ENCODE data around the gene NRTN.

The NRTN gene

GRCh38 chr19:5792224-5792623 is 12.6 kb upstream of the NRTN start:
- no CpG with 5 or more reads among the region's 18 CpGs for WGBS (ENCODE audit: extremely low coverage, insufficient coverage, insufficient read length)
- H3K4me1 ChIP-seq (ENCODE audit: control insufficient read depth in 1 of 2, insufficient read depth in 2 of 2, low read length in 2 of 2), result peaks cover 3 to 6% of the 10 kb centered on the region in 2 experiments

GRCh38 chr19:5793188-5793587 is 11.7 kb upstream of the NRTN start:
- Histone ChIP-seq H4K91ac (ENCODE audit: low read depth, low read length) (no peak overlapping the region), H3K18ac (ENCODE audit: low read length) (no peak overlapping the region), H3K27ac (ENCODE audit: low read depth, low read length) (no peak overlapping the region), H3K27me3 (ENCODE audit: insufficient read depth, low read length) (no peaks in the 10 kb centered on the region), H3K4me1 (ENCODE audit: control insufficient read depth in 1 of 2, insufficient read depth in 2 of 2, low read length in 2 of 2) (peaks cover 3 to 6% of the 10 kb centered on the region in 2 experiments), H2AK5ac (ENCODE audit: low read length) (no peak overlapping the region), H3K9me3 (ENCODE audit: insufficient read depth, low read depth, low read length) (peaks cover 2% of the 10 kb centered on the region), H3K4ac (ENCODE audit: low read depth, low read length) (no peak overlapping the region), H3K4me2 (ENCODE audit: low read length) (no peak overlapping the region), H3K14ac (ENCODE audit: low read length) (no peak overlapping the region), H2AFZ (ENCODE audit: insufficient read depth, low read length, poor library complexity) (no peak overlapping the region), H3K36me3 (ENCODE audit: control insufficient read depth in 1 of 2, insufficient read depth in 2 of 2, low read length in 2 of 2) (peaks cover 18% of the 10 kb centered on the region in 2 experiments), H2BK12ac (ENCODE audit: low read length) (no peak overlapping the region), H3K79me1 (ENCODE audit: low read length) (peaks cover 4% of the 10 kb centered on the region), H3K4me3 (ENCODE audit: low read depth, low read length) (no peak overlapping the region), H3K79me2 (ENCODE audit: control insufficient read depth, insufficient read depth, low read length, poor library complexity) (peaks cover 2% of the 10 kb centered on the region), H2BK120ac (ENCODE audit: insufficient read depth, low read length, poor library complexity) (no peak overlapping the region), H2BK5ac (ENCODE audit: low read depth, low read length, poor library complexity) (no peak overlapping the region), H4K12ac (ENCODE audit: low read depth, low read length) (no peak overlapping the region), H3K23ac (ENCODE audit: low read length) (no peak overlapping the region), H4K8ac (ENCODE audit: low read depth, low read length) (no peak overlapping the region), H3K9ac (ENCODE audit: low read length) (peak overlapping the region; percentile 7)
- no CpG with 5 or more reads among the region's 3 CpGs for WGBS (ENCODE audit: extremely low coverage, insufficient coverage, insufficient read length)
- DNase-seq, result no peak

More at GRCh38 chr19:5792224-5792623, 12.6 kb upstream of the NRTN start:
- Histone ChIP-seq H2AK5ac (ENCODE audit: low read length) (no peak overlapping the region), H3K9ac (ENCODE audit: low read length) (no peak overlapping the region), H3K23ac (ENCODE audit: low read length) (no peak overlapping the region), H2BK120ac (ENCODE audit: insufficient read depth, low read length, poor library complexity) (no peak overlapping the region), H3K79me2 (ENCODE audit: control insufficient read depth, insufficient read depth, low read length, poor library complexity) (peaks cover 2% of the 10 kb centered on the region), H3K27ac (ENCODE audit: low read depth, low read length) (no peak overlapping the region), H4K8ac (ENCODE audit: low read depth, low read length) (no peak overlapping the region), H4K12ac (ENCODE audit: low read depth, low read length) (no peak overlapping the region), H4K91ac (ENCODE audit: low read depth, low read length) (no peak overlapping the region), H3K9me3 (ENCODE audit: insufficient read depth, low read depth, low read length) (peaks cover 2% of the 10 kb centered on the region), H3K14ac (ENCODE audit: low read length) (no peak overlapping the region), H3K36me3 (ENCODE audit: control insufficient read depth in 1 of 2, insufficient read depth in 2 of 2, low read length in 2 of 2) (peaks cover 27% of the 10 kb centered on the region in 2 experiments), H3K79me1 (ENCODE audit: low read length) (peaks cover 4% of the 10 kb centered on the region), H3K4ac (ENCODE audit: low read depth, low read length) (no peak overlapping the region), H3K4me2 (ENCODE audit: low read length) (no peak overlapping the region), H2BK12ac (ENCODE audit: low read length) (no peak overlapping the region), H2BK5ac (ENCODE audit: low read depth, low read length, poor library complexity) (no peak overlapping the region), H3K18ac (ENCODE audit: low read length) (no peak overlapping the region), H3K4me3 (ENCODE audit: low read depth, low read length) (no peak overlapping the region), H3K27me3 (ENCODE audit: insufficient read depth, low read length) (no peaks in the 10 kb centered on the region), H2AFZ (ENCODE audit: insufficient read depth, low read length, poor library complexity) (no peak overlapping the region)
- DNase-seq, result no peak

- DNase-seq, result no peak
- H3K4ac ChIP-seq (ENCODE audit: low read depth, low read length), result no peak overlapping the region
- peaks cover 2% of the 10 kb centered on the region for H3K9me3 ChIP-seq (ENCODE audit: insufficient read depth, low read depth, low read length)
- no peaks in the 10 kb centered on the region for H3K27me3 ChIP-seq (ENCODE audit: insufficient read depth, low read length)
- WGBS (ENCODE audit: extremely low coverage, insufficient coverage, insufficient read length), result no CpG with 5 or more reads among the region's 7 CpGs
- H4K12ac ChIP-seq (ENCODE audit: low read depth, low read length), result no peak overlapping the region
- no peak overlapping the region for H3K9ac ChIP-seq (ENCODE audit: low read length)
- no peak overlapping the region for H3K23ac ChIP-seq (ENCODE audit: low read length)
- no peak overlapping the region for H4K91ac ChIP-seq (ENCODE audit: low read depth, low read length)
- peaks cover 4% of the 10 kb centered on the region for H3K79me1 ChIP-seq (ENCODE audit: low read length)
- no peak overlapping the region for H2AFZ ChIP-seq (ENCODE audit: insufficient read depth, low read length, poor library complexity)
- H2BK12ac ChIP-seq (ENCODE audit: low read length), result no peak overlapping the region
- H3K79me2 ChIP-seq (ENCODE audit: control insufficient read depth, insufficient read depth, low read length, poor library complexity), result peaks cover 2% of the 10 kb centered on the region
- H3K4me2 ChIP-seq (ENCODE audit: low read length), result no peak overlapping the region
- H4K8ac ChIP-seq (ENCODE audit: low read depth, low read length), result no peak overlapping the region
- H2AK5ac ChIP-seq (ENCODE audit: low read length), result no peak overlapping the region
- H3K27ac ChIP-seq (ENCODE audit: low read depth, low read length), result no peak overlapping the region
- H3K18ac ChIP-seq (ENCODE audit: low read length), result no peak overlapping the region
- H3K4me1 ChIP-seq (ENCODE audit: control insufficient read depth in 1 of 2, insufficient read depth in 2 of 2, low read length in 2 of 2), result no peaks in the 10 kb centered on the region
- no peak overlapping the region for H2BK120ac ChIP-seq (ENCODE audit: insufficient read depth, low read length, poor library complexity)
- H3K4me3 ChIP-seq (ENCODE audit: low read depth, low read length), result no peak overlapping the region
- H3K36me3 ChIP-seq (ENCODE audit: control insufficient read depth in 1 of 2, insufficient read depth in 2 of 2, low read length in 2 of 2), result no peaks in the 10 kb centered on the region
- H2BK5ac ChIP-seq (ENCODE audit: low read depth, low read length, poor library complexity), result no peak overlapping the region
- no peak overlapping the region for H3K14ac ChIP-seq (ENCODE audit: low read length)
Observed at GRCh38 chr19:5795382-5795919, 9.4 kb upstream of the NRTN start.

GRCh38 chr19:5798244-5798643 is 6.6 kb upstream of the NRTN start:
- Histone ChIP-seq H3K9me3 (ENCODE audit: insufficient read depth, low read depth, low read length) (peaks cover 3% of the 10 kb centered on the region), H3K4me1 (ENCODE audit: control insufficient read depth in 1 of 2, insufficient read depth in 2 of 2, low read length in 2 of 2) (no peaks in the 10 kb centered on the region), H4K91ac (ENCODE audit: low read depth, low read length) (no peak overlapping the region), H2BK12ac (ENCODE audit: low read length) (no peak overlapping the region), H2BK120ac (ENCODE audit: insufficient read depth, low read length, poor library complexity) (no peak overlapping the region), H3K36me3 (ENCODE audit: control insufficient read depth in 1 of 2, insufficient read depth in 2 of 2, low read length in 2 of 2) (no peaks in the 10 kb centered on the region), H3K79me1 (ENCODE audit: low read length) (no peaks in the 10 kb centered on the region), H2AFZ (ENCODE audit: insufficient read depth, low read length, poor library complexity) (no peak overlapping the region), H3K14ac (ENCODE audit: low read length) (no peak overlapping the region), H3K4me3 (ENCODE audit: low read depth, low read length) (no peak overlapping the region), H3K27me3 (ENCODE audit: insufficient read depth, low read length) (no peaks in the 10 kb centered on the region), H2BK5ac (ENCODE audit: low read depth, low read length, poor library complexity) (no peak overlapping the region), H3K9ac (ENCODE audit: low read length) (no peak overlapping the region), H4K8ac (ENCODE audit: low read depth, low read length) (no peak overlapping the region), H3K79me2 (ENCODE audit: control insufficient read depth, insufficient read depth, low read length, poor library complexity) (no peaks in the 10 kb centered on the region), H2AK5ac (ENCODE audit: low read length) (no peak overlapping the region), H3K4me2 (ENCODE audit: low read length) (no peak overlapping the region), H3K23ac (ENCODE audit: low read length) (no peak overlapping the region), H3K18ac (ENCODE audit: low read length) (no peak overlapping the region), H3K4ac (ENCODE audit: low read depth, low read length) (no peak overlapping the region), H4K12ac (ENCODE audit: low read depth, low read length) (no peak overlapping the region), H3K27ac (ENCODE audit: low read depth, low read length) (no peak overlapping the region)
- no peak for DNase-seq
- 100% methylated on average over 2 of the region's 8 CpGs for WGBS (ENCODE audit: extremely low coverage, insufficient coverage, insufficient read length)
